Cardiac muscle cell (in vitro differentiated cells and primary cell): Measurements from ENCODE around the gene SLF2. TPM values are rescaled to one million over a fixed set of nuclear protein-coding genes. Genes with fewer than 3 reads are reported as not detected.

ENCODE experiments used
- DNase-seq, 2 donors: peaks; one replicate each; pipeline versions ENCODE4 v3.0.0 to v3.0.0-alpha.2; 2010 to 2017; ENCODE audit warnings: low read depth in 1 of 2, low spot score in 1 of 2
- H3K27ac ChIP-seq: fragments of 200-600 bp; sonication (generic); 2 replicates; pipeline ENCODE4 v1.5.1; 2016
- H3K27me3 ChIP-seq: fragments of 200-600 bp; sonication (generic); 2 replicates; pipeline ENCODE4 v1.6.0; 2016; ENCODE audit warnings: control low read depth
- H3K36me3 ChIP-seq: fragments of 200-600 bp; sonication (generic); 2 replicates; pipeline ENCODE4 v1.5.1; 2016; ENCODE audit warnings: control low read depth
- H3K4me1 ChIP-seq: fragments of 200-600 bp; sonication (generic); 2 replicates; pipeline ENCODE4 v1.8.1; 2017; ENCODE audit warnings: low read depth, mild to moderate bottlenecking, mixed run types
- H3K4me3 ChIP-seq: fragments of 200-600 bp; sonication (generic); 2 replicates; pipeline ENCODE4 v1.5.1; 2016; ENCODE audit warnings: mild to moderate bottlenecking
- H3K9me3 ChIP-seq: fragments of 200-600 bp; sonication (generic); 2 replicates; pipeline ENCODE4 v1.5.1; 2017; ENCODE audit warnings: low read depth, mild to moderate bottlenecking, control low read depth
- CTCF ChIP-seq: IDR thresholded peaks from 2 replicates; pipeline ENCODE4 v1.5.1; 2012; ENCODE audit warnings: low read depth, mild to moderate bottlenecking, low read length
- polyA plus RNA-seq: library from polyadenylated mRNA; unstranded; fragments of >200 nt; fragmentation: Nextera tagmentation; extraction: Ambion mirVana; gene quantifications from 2 replicates; pipeline ENCODE4 v1.2.1, GENCODE V29; 2016
- total RNA-seq: library from RNA; depleted of rRNA; stranded (reverse); fragments of >200 nt; gene quantifications from 2 replicates; pipeline ENCODE4 v1.2.3, GENCODE V29; 2016

SLF2 gene
- total and polyA plus RNA-seq, 2 experiments from 2014 or later: 33.7 to 37.8 TPM

DNA sequence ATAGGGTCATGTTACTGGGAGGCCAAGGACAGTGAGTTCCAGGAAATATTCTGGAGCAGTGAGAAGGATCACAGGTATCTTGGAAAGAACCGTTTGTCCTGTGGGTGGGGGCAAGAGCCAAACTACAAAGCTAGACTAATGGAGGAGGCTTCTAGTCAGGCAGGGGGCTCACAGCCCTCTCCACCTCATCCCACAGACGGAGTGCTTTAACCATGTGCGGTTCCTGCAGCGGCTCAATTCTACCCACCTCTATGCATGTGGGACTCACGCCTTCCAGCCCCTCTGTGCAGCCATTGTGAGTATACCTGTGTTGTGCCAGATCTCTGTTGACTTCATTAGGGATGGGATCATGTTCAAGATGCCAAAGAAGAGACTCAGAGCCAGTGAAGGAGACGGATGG lies 64.7 kb downstream of the SLF2 start:
- Histone ChIP-seq H3K4me3 (no peak overlapping the region), H3K27me3 (no peaks in the 10 kb centered on the region), H3K9me3 (no peaks in the 10 kb centered on the region), H3K27ac (no peak overlapping the region), H3K36me3 (peaks cover 15% of the 10 kb centered on the region), H3K4me1 (no peaks in the 10 kb centered on the region)
- DNase-seq: no peak
- TF ChIP-seq CTCF: no peak

GRCh38 chr10:100978121-100978900 lies 65.5 kb downstream of the SLF2 start:
- no peak overlapping the region for H3K4me3 ChIP-seq
- peaks cover 15% of the 10 kb centered on the region for H3K36me3 ChIP-seq
- no peak overlapping the region for H3K27ac ChIP-seq
- H3K4me1 ChIP-seq: no peaks in the 10 kb centered on the region
- TF ChIP-seq CTCF: no peak
- no peaks in the 10 kb centered on the region for H3K27me3 ChIP-seq
- no peaks in the 10 kb centered on the region for H3K9me3 ChIP-seq
- no peak for DNase-seq

- DNase-seq: no peak
- H3K27me3 ChIP-seq: no peaks in the 10 kb centered on the region
- H3K9me3 ChIP-seq: no peaks in the 10 kb centered on the region
- no peak overlapping the region for H3K27ac ChIP-seq
- TF ChIP-seq CTCF: no peak
- H3K36me3 ChIP-seq: peaks cover 15% of the 10 kb centered on the region
- no peak overlapping the region for H3K4me3 ChIP-seq
- H3K4me1 ChIP-seq: no peaks in the 10 kb centered on the region
Observed at GRCh38 chr10:100978901-100979195, 66.1 kb downstream of the SLF2 start.

DNA sequence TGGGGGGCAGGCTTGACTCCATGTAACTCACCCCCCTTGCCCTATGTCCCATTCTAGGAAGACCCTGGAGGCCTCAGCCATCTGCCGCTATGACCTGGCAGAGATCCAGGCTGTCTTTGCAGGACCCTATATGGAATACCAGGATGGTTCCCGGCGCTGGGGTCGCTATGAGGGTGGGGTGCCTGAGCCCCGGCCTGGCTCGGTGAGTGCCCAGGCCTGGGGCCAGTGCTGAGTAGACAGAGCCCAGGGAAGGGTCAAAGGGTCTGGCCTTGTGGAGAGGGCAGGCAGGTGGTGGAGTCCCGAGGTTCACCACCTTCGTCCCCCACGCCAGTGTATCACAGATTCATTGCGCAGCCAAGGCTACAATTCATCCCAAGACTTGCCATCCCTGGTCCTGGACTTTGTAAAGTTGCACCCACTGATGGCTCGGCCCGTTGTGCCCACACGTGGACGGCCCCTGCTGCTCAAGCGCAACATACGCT lies 67.1 kb downstream of the SLF2 start:
- Histone ChIP-seq H3K36me3 (peaks cover 15% of the 10 kb centered on the region), H3K27ac (no peak overlapping the region), H3K4me3 (no peak overlapping the region), H3K4me1 (no peaks in the 10 kb centered on the region), H3K9me3 (no peaks in the 10 kb centered on the region), H3K27me3 (no peaks in the 10 kb centered on the region)
- no peak for TF ChIP-seq CTCF
- DNase-seq: no peak

DNA sequence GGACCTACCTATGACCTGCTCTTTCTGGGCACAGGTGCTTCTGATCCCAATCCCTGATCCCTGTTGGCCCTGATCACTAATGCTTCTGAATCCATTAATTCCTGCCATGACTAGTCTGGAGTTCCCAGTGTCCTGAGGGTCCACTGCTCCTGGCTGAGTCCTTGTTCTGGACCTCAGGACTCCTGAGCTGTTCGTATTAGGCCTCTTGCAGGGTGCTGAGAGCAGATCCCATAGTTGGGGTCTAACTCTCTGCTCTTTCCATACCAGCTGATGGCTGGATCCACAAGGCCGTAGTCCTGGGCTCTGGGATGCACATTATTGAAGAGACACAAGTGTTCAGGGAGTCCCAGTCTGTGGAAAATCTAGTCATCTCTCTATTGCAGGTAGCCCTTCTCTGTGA lies 67.5 kb downstream of the SLF2 start:
- no peak overlapping the region for H3K27ac ChIP-seq
- no peak for TF ChIP-seq CTCF
- peaks cover 15% of the 10 kb centered on the region for H3K36me3 ChIP-seq
- DNase-seq: no peak
- H3K9me3 ChIP-seq: no peaks in the 10 kb centered on the region
- H3K27me3 ChIP-seq: no peaks in the 10 kb centered on the region
- H3K4me3 ChIP-seq: no peak overlapping the region
- H3K4me1 ChIP-seq: no peaks in the 10 kb centered on the region

DNA sequence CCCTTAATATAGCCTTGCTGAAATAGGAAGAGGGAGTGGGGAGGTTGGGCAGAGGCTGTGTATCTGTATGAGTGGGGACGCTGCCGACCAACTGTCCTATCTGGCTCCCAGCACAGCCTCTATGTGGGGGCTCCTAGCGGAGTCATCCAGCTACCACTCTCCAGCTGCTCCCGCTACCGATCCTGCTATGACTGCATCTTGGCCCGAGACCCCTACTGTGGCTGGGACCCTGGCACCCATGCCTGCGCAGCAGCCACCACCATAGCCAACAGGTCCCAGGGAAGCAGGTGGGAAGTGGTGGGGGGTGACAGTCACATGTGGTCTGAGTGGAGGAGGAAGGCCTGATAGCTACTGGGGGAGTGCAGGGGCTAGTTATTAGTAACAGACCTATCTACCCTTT lies 67.9 kb downstream of the SLF2 start:
- no peak for DNase-seq
- Histone ChIP-seq H3K27me3 (no peaks in the 10 kb centered on the region), H3K4me1 (no peaks in the 10 kb centered on the region), H3K9me3 (no peaks in the 10 kb centered on the region), H3K4me3 (no peak overlapping the region), H3K36me3 (peaks cover 15% of the 10 kb centered on the region), H3K27ac (no peak overlapping the region)
- TF ChIP-seq CTCF: no peak
